DND-41 (cell line): Measurements from ENCODE around the gene SNX18.

ENCODE experiments used
- CTCF ChIP-seq: IDR thresholded peaks from 2 replicates; pipeline ENCODE4 v1.5.1; 2012; ENCODE audit warnings: borderline replicate concordance, low read length, moderate library complexity, mild to moderate bottlenecking; ENCODE audit not compliant: poor library complexity, severe bottlenecking; ENCODE audit errors: extremely low read depth
- EZH2 ChIP-seq: IDR thresholded peaks from 3 replicates; pipeline ENCODE4 v1.6.1; 2012; ENCODE audit warnings: borderline replicate concordance, low read depth, mild to moderate bottlenecking, moderate library complexity, low read length, inconsistent platforms; ENCODE audit not compliant: severe bottlenecking

GRCh38 chr5:54470128-54470527 is 47.4 kb upstream of the SNX18 start:
- TF ChIP-seq CTCF (no peak), EZH2 (no peak)
